ENCODE results near the gene LGALS12.
"Not testable (repeated sequence)": the region's sequence is repeated elsewhere in the genome, so short reads cannot be mapped to it uniquely, and the experiment has no call there.

LGALS12 gene

DNA sequence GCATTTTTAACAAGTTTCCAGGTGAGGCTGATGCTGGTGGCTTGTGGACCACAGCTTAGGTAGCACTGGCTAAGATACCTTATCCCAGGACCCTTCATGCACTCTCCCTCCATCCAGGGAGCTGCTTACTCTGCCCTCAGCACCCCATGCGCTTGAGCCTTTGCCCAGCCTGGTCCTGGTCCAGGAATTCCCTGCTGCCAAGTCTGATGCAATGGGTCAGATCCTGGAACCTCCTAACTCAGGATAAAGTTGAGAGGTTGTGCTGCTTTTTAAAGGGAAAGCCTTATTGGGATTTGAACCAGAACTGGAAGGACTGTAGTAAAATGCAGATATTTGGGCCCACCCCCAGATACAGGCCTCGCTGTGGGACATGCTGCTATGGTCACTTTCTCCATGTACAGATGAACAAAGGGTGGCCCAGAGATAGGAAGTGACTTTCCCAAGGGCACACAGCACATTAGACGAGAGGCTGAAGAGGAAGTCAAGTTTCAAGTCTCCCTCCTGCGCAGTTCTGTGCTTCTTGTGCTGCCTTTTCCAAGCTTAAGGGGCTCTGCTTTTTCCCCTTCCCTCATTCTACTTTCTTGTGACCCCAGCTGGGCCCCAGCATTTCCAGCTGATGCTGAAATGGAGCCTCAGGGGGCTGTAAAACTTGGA is 824 bp upstream of the LGALS12 start:
- DNase-seq = no peak

DNA sequence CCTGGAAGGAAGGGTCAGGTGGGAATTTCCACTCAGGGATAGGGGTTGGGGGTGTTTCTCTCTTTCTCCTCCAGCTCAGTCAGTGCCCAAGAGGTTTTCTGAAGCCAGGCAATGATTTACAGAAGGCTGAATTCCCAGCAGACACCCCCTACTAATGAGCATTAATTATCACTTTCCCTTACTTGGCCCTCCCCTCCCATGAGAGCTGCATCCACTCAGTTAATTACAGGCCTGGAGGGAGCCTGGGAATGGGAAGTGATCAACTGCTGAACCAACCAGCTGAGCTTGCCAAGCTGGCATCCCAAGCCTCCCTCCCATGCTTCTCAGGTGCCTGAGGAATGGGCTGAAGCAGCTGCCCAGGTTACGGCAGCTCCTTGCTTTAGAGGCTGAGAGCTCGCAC is 992 bp downstream of the LGALS12 start:
- DNase-seq = no peak

DNA sequence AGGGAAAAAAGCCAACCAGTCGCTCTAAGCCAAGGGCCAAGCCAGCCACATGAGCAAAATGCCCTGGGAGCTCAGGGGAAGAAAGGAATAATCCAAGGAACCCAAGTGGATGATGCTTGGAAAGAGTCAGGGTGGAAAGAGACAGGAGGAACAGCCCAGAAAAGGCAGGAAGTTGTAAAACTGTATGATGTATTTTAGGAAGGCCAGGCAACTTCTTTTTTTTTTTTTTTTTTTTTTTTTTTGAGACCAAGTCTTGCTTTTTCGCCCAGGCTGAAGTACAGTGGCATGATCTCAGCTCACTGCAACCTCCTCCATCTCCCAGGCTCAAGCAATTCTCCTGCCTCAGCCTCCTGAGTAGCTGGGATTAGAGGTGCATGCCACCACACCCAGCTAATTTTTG is 1.6 kb downstream of the LGALS12 start:
- no peak for DNase-seq

DNA sequence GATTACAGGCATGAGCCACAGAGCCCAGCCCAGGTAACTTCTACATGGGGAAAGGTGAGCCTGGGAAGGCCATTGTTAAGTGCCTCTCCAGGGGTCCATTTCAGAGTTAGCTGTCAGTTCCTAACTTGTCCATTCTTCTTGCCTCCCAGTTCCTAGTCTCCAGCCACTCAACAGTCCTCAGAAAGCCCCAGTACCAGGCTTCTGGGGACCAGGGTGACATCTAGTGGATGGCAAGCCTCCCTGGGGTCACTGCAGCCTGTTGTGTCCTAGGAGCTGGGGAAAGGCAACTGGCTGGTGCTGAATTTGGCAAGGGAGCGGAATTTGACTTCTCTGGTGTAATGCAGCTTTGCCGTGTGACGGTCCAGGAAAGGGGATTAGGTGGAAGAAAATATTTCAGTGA is 2.1 kb downstream of the LGALS12 start:
- peak; percentile 45 for DNase-seq

DNA sequence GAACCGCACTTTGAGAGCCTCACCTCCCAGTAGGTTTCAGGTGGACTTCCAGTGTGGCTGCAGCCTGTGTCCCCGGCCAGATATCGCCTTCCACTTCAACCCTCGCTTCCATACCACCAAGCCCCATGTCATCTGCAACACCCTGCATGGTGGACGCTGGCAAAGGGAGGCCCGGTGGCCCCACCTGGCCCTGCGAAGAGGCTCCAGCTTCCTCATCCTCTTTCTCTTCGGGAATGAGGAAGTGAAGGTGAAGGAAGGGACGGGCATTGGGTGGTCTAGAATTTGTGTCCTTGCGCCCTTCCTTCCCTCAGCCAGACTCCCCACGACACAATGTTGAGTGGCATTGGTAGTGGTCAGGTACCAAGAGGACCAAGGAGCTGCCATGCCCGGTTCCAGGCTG is 2.9 kb downstream of the LGALS12 start:
- no peak for DNase-seq

DNA sequence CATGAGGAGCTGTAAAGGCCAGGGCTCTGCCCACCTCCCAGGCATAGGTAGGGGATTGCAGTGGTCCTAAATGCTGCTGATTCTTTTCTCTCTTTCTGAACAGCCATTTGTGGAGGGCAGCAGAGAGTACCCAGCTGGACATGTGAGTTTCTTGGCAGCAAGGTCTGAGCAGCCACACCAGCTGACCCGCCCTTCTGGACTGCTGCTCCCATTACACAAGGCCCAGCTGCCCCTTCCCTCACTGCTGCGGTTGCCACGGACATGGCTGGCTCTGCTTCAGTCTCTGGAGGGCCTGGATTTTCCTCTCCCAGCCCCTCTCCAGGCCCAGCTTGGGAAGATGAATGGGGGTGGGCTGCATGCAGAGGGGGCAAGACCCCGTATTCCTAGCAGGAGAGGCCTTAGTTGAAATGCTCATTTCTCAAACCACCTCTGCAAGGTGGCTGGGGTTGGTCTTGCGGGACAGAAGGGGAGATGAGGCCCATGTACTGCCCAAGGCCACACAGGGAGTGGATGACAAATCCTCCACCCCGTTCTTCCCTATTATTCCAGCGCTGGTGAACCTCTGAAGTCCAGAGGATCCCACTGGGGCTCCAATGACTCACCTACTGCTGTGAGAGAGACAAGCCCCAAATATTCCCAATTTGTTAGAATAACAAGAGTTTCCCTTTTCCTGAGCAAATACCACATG is 4.6 kb downstream of the LGALS12 start:
- DNase-seq = no peak

DNA sequence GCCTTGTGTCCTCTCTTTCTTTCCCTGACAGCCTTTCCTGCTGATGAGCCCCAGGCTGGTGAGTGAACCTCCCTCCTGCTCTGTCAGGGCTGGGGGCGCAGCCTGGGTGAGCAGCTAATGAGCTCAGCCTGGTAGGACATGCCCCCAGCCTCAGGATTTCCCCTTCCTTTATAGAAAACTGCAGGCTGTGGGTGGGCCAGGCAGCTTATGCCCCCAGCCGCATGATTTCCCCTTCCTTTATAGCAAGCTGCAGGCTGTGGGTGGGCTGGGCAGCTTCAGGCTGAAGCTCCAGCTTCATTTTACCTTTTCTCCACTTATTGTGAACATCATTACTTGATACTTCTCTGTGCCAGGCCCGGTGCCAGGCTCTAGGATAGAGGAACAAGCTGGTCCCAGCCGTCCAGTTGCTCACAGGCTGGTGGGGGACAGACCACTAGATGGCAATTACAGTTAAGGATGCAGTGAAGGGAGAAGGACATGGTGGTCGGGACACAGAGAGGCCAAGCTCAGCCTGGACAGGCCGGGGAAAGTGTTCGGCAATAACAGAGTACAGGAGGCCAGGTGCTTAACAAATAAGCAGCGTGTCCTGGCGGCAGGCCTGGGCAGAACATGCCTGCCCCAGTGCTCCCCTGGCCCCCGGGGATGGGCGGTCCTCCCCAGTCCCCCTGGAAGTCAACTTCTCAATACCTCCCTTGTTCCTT is 5.3 kb downstream of the LGALS12 start:
- no peak for DNase-seq

DNA sequence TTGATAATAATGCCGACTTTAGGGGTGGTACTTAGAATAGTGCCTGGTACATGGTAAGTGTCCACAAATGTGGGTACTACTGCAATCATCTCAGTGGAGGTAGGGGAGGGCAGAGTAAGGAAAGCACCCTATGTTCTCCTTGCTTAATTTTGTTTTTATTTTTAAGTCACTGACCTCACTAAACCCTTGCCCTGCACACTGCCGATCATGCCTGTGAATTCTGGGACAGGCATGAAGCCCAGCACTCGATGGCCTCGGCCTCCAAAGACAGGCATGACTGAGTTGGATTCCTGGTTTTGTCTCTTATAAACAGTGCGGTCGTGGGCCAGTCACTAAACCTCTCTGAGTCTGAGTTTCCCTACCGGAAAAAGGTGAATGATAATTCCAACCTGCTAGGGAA is 6.9 kb downstream of the LGALS12 start:
- no peak for DNase-seq

DNA sequence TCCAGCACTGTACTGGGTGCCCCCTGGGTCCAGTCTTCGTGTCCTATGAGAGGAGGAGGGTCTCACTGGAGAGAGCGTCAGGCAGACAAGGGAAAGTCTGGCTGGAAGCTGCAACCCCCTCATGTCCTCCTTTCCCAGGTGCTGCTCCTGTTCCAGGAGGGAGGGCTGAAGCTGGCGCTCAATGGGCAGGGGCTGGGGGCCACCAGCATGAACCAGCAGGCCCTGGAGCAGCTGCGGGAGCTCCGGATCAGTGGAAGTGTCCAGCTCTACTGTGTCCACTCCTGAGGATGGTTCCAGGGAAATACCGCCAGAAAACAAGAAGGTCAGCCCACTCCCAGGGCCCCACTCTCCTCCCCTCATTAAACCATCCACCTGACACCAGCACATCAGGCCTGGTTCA is 10.2 kb downstream of the LGALS12 start:
- no peak for DNase-seq

DNA sequence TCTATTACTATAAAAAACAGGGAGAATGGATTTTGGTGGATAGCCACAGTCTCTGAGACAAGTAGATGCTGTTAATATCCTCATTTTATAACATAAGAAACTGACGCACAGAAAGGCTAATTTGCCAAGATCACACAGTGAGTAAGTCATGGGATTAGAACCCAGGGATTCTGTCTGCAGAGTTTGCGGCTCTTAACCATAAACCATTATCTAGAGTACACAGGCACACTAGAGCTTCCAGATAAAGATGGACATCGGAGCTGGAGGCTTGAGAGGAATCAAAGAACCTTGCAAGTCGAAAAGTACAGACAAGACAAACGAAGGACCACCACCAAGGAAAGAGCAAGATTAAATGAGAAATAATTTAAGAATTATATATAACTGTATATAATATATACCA is 11.3 kb downstream of the LGALS12 start:
- DNase-seq = no peak

DNA sequence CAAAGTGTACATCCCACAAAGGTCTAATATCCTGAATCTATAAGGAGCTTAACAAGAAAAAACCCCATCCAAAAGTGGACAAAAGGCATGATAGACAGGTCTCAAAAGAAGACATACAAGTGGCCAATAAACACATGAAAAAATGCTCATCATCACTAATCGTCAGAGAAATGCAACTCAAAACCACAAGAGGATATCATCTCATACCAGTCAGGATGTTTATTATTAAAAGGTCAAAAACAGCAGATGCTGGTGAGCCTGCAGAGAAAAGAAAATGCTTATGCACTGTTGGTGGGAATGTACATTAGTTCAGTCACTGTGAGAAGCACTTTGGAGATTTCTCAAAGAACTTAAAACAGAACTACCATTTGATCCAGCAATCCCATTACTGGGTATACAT is 12.7 kb downstream of the LGALS12 start:
- DNase-seq = no peak

DNA sequence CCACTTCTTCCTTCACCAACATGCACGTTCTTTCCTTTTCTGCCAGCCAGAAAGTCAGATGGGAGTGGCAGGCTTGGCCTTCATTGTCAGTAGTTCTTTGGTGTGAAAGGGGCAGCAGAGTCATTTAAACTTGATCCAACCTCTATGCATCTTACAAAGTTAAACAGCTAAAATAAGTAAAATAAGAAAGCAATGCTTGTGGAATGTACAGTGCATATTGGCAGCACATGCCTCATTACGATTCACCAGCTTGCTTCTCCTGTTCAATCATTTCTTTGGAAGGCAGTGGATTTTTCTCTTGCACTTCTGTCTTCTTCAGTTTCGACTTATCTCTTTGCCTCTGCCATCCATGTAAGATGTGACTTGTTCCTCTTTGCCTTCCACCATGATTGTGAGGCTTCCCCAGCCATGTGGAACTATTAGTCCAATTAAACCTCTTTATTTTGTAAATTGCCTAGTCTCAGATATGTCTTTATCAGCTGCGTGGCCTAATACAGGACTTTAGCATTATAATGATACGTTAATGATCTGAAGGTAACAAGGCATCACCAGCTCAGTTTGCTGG is 14.8 kb downstream of the LGALS12 start:
- DNase-seq = no peak

DNA sequence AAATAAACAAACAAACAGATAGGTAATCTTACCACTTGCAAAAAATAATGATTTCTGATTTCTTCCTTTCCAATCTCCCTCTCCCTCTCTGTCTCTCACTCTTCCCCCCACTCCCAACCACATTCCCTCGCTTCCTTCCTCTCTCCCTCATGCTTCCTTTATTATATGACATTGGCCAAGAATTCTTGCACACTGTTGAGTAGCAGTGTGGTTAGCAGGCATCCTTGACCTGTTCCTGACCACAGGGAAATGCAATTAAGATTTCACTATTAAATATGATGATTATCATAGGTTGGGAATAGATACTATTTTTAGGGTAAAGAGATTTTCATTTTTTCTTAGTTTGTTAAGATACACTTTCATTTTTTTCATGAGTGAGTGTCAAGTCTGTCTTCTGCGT is 16.0 kb downstream of the LGALS12 start:
- DNase-seq = no peak

DNA sequence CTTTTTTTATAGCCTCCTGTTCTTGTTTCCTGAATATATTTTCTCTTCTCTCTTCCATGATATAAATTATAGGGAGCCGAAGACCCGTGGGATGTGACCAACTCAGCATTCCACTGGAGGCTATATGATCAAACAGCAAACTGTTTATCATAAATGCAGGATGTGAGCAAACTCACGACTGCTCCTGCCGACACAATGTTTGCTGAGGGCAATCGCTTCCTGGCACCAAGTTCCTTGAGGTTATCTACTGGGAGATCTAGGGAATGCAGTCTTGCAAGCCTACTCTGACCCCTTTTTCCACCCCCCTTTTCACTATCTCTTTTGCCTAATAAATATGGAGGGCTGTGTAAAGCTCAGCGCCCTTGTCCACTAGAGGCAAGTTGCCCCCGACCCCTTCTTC is 17.3 kb downstream of the LGALS12 start:
- no peak for DNase-seq

DNA sequence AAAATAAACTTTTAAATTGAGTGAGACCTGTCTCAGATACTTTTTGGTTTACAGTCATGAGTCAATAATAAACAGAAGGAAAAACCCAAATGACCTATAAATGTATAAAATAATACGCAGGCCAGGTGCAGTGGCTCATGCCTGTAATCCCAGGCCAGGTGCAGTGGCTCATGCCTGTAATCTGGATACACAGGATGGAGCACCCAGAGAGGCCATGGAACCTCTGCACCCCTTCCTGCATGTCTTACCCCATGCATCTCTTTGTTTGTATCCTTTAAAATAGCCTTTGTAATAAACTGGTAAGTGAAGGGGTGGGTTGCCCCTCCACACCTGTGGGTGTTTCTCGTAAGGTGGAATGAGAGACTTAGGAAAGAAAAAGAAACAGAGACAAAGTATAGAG is 21.8 kb downstream of the LGALS12 start:
- no peak for DNase-seq

DNA sequence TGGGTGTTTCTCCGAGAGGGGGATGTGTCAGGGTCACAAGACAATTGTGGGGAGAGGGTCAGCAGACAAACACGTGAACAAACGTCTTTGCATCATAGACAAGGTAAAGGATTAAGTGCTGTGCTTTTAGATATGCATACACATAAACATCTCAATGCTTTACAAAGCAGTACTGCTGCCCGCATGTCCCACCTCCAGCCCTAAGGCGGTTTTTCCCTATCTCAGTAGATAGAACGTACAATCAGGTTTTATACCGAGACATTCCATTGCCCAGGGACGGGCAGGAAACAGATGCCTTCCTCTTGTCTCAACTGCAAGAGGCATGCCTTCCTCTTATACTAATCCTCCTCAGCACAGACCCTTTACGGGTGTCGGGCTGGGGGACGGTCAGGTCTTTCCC is 22.3 kb downstream of the LGALS12 start:
- DNase-seq = not testable (repeated sequence)

DNA sequence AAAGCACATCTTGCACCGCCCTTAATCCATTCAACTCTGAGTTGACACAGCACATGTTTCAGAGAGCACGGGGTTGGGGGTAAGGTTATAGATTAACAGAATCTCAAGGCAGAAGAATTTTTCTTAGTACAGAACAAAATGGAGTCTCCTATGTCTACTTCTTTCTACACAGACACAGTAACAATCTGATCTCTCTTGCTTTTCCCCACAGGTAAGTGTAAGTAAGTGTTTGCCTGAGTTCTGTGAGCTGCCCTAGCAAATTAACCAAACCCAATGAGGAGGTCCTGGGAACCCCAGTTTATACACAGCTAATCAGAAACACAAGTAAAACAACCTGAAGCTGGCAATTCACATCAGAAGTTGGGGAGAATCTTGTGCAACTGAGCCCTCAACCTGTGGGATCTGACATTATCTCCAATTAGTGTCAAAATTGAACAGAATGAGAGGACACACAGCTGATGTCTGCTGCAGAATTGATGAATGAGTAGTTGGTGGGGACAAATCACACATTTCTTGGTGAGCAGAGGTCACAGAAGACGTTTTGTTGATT is 22.9 kb downstream of the LGALS12 start:
- DNase-seq = not testable (repeated sequence)

DNA sequence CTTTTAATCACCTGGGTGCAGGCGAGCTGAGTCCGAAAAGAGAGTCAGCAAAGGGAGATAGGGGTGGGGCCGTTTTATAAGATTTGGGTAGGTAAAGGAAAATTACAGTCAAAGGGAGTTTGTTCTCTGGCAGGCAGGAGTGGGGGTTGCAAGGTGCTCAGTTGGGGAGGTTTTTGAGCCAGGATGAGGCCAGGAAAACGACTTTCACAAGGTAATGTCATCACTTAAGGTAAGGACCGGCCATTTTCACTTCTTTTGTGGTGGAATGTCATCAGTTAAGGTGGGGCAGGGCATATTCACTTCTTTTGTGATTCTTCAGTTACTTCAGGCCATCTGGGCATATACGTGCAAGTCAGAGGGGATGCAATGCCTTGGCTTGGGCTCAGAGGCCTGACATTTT is 23.5 kb downstream of the LGALS12 start:
- not testable (repeated sequence) for DNase-seq

DNA sequence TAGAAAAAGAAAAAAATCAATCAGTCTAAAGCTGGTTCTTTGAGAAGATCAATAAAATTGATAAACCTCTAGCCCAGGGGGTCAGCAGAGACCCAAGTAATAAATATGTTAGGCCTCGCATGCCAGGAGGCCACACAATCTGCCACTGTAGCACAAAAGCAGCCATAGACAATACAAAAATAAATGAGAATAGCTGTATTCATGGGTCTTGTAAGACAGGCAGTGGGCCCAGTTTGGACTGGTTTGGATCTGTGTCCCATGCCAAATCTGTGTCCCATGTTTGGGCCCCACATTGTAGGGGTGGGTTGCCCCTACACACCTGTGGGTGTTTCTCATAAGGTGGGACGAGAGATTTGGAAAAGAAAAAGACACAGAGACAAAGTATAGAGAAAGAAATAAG is 24.1 kb downstream of the LGALS12 start:
- DNase-seq = no peak

DNA sequence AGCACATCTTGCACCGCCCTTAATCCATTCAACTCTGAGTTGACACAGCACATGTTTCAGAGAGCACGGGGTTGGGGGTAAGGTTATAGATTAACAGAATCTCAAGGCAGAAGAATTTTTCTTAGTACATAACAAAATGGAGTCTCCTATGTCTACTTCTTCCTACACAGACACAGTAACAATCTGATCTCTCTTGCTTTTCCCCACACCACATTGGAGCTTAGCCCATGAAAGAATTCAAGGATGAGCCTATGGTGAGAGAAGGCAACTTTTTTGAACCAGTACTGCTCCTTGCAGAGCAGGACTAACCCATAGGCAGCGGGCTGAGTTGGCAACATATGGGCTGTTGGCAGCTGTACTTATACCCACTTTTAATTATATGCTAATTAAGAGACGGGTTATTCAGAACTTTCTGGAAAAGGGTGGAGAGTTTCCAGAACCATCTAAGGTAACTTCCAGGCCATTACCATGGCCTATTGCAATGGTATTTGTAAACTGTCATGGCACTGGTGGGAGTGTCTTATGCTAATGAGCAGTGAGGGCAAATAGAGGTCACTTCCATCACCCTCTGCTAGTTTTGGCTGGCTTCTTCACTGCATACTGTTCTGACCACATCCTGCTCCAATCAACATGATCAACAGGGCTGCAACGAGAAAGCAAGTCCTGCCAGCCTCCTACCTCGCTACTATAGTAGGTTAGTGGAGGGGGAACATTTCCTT is 25.3 kb downstream of the LGALS12 start:
- DNase-seq = peak; percentile 40

DNA sequence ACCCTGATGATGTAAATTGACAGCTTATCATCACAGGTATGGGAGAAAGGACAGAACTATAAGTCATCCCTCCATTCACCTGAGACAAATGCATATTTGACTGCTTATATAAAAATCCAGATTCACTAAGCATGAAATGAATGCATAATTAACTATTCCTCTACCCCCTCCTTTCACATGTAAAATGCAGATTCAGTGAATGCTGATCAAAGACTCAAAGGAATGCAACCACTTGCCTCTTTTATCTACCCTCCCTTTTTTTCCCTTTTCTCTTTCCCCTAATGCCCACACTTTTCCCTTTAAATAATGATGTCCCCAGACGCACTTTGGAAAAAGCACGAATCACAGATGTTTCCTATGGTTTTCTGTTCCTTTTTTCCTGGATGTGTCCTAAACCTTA is 26.2 kb downstream of the LGALS12 start:
- no peak for DNase-seq

DNA sequence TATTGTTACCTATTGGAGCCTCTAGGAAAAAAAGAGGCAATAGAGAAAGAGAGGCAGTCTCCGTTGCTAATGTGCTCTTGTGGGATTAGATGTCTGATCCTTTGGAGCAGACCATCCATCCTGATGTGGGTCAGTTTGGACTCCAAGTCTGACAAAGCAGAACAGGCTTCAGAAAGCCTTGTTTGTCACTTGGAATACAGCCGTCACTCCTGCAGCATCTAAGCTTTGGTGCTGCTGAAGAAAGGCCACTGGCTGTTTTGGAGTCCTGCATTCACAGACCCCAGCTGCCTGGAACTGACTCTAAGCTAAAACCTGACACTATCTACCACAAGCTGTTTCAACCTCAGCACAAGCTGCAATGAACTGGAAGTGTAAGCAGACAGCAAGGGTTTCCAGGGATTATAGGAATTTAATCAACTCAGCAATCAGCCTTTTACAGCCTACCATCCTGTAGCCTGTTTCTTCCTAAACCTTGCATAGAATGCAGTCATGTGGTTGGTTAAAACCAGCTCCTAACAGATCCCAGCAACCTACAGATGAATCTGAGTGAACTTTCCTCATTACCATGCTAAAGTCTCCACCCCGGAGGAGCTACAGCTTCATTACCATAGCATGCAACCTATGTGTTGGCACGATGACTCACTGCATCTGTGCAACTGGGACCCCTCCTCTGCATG is 27.1 kb downstream of the LGALS12 start:
- no peak for DNase-seq

All from GDM1 (cell line).